ENCODE results near the gene HS3ST6.
"Not testable (repeated sequence)": the region's sequence is repeated elsewhere in the genome, so short reads cannot be mapped to it uniquely, and the experiment has no call there.

HS3ST6 gene

DNA sequence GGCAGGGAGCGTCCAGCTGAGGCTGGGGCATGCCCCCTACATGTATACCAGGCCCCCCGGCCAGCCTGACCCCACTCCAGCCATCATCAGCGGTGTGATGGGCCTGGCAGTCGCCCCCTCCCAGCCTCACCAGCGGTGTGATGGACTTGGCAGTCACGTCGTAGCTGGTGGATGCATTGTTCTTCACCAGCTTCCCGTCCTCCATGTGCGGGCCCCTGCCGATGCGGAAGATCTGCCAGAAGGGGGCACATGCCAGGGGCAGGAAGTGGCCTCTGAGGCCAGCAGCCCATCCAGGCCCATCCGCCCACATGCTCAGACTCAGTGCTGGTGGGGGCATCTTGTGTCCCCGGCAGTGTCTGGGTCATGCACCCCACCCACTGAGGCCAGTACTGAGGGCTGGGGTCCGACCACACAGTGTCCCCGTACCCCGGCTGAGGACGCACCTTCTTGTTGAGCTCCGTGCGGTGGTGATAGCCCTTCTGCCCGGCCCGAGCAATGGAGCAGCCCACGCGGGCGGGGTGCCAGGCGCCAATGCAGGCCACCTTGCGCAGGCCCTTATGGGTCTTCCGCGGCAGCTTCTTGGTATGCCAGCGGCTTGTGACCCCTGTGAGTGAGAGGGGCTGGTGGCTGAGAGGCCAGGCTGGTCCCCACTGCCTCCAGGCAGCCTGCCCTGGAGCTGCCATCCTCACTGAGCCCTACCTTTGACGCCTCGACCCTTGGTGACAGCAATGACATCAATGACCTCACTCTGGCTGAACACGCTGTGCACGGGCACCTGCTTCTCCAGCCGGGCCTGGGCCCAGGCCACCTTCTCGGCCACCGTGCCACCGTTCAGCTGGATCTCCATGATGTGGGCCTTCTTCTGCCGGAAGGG is 28.5 kb upstream of the HS3ST6 start:
- DNase-seq (ENCODE audit: low spot score): no peak

DNA sequence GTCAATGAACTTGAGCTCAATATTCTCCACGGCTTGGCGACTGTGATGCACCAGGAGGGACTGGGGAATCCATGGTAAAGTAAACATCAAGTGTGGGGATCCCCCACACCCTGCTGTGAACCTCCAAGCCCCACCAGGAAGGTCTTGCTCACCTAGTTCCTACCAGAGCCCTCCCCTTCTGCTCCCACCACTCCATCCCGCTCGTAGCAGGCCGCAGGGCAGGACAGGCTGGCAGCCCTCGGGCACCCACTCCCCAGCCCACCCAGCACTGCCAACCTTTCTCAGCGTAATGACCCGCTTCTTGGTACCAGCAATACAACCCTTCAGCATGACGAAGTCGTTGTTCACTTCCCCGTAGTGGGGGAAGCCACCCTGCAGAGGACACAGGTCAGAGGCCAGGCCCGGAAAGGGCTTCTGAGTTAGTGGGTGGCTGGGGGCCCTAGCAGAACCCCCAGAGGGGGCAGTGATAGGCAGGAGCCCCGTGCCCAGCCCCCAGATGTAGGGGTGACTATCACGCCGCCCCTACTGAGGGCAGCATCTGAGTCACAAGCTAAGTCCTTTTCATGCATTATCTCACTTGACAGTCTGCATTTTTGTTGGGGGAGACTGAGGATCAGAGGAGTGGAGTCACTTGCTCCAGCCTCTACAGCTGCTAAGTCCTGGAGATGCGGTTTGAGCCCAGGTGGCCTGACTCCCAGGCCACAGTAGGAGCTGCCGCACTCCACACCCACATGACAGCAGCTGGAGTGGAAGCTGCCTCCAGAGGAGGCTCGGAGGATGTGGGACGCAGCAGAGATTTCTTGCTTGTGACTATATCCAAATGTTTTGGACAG is 27.6 kb upstream of the HS3ST6 start:
- DNase-seq (ENCODE audit: low spot score): no peak

DNA sequence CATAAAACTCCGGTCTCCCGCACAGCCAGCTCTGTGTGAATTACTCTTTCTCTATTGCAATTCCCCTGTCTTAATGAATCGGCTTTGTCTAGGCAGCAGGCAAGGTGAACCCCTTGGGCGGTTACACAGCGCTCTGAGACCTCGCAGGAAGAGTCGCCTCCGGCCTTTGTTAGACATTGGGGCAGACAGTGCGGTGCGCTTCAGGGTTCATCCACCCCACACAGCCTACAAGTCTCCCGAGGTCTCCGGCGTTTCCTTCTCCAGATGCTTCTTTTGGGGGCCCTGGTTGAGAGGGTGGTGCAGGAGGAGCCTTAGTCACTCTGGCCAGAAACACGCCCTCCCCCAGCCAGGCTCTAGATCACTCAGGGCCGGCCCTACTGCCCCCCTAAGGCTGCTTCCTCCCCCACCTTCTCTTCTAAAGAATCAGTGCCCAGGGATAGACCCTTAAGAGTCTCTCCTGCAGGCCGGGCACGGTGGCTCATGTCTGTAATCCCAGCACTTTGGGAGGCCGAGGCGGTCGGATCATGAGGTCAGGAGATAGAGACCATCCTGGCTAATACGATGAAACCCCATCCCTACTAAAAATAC is 26.5 kb upstream of the HS3ST6 start:
- no peak for DNase-seq (ENCODE audit: low spot score)

DNA sequence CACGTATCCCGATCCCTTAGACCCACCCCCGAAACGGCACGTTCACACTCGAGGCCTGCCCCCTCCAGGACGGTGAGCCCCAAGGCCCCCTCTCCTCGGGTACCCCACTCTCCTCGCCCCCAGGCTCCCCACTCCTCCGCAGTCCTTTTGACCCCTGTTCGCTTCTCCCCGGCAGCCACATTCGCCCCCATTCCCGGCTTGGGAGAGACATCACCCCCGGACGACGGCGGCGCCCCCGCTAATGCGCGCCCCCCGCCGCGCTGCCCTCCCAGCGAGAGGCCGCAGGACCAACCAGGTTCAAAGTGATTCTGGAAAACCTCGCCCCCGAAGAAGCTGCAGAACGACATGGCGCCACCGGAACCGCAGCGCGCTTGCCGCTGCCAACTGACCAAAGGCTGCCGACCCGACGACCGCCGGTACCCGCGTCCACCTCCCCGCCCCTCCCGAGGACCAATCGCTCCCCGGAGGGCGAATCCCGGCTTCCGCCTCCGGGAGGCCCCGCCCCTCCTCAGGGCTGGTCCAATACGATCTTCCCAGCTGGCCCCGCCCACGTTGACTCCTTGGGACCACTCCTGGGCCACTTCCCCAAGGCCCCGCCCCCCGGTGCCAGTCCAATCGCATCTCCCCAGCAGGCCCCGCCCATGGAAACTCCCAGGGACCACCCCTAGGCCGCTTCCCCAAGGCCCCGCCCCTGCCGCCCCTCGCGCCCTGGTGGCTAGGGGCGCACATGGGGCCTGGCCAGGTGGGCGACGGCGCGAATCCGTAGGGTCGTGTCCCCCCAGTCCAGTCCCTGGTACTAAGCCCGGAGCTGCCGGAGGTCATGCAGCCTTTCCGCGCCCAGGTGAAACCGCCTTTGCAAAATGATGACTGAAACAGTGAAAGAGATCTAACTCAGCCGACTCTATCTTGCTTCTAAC is 24.9 kb upstream of the HS3ST6 start, which contains the start of gene MSRB1:
Gene MSRB1 (minus strand): TSS at position 390 of the 917 bp plus-strand sequence. CDS start 43 bp downstream, at position 347.
- peak; percentile 99 for DNase-seq (ENCODE audit: low spot score)

DNA sequence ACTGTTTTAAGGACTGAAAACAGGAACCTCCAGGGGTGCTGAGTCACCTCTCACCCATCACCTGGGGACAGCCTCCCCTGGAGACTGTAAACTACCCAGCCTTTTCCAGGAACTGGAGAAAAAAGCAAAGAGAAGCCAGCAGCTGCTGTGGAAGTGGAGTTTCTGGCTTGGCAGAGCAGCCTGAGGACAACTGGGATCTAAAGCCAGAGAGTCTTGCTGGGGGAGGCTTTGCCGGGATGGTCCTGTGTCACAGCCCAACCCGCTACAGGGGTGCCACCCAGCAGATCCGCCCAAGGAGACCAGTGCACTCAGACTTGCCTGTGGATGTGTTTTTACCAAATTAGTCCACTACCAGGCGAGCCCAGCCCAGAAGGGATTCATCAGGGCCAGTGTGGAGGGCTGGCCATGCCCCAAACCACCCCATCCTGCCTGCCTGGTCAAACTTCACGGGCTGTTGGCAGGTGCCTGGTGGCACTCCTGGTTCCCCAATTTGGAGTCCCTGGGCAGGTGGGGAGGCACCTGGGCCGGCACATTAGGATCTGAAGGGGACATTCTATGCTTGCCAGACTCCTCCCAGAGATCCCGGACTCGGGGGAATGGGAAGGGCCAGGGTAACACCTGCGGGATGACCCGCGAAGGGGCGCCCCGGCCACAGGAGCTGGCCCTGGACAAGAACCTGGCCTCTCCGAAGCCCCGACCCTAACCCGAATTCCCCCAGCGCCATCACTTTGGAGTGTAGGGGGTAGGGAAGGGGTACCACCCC is 24.0 kb upstream of the HS3ST6 start:
- no peak for DNase-seq (ENCODE audit: low spot score)

DNA sequence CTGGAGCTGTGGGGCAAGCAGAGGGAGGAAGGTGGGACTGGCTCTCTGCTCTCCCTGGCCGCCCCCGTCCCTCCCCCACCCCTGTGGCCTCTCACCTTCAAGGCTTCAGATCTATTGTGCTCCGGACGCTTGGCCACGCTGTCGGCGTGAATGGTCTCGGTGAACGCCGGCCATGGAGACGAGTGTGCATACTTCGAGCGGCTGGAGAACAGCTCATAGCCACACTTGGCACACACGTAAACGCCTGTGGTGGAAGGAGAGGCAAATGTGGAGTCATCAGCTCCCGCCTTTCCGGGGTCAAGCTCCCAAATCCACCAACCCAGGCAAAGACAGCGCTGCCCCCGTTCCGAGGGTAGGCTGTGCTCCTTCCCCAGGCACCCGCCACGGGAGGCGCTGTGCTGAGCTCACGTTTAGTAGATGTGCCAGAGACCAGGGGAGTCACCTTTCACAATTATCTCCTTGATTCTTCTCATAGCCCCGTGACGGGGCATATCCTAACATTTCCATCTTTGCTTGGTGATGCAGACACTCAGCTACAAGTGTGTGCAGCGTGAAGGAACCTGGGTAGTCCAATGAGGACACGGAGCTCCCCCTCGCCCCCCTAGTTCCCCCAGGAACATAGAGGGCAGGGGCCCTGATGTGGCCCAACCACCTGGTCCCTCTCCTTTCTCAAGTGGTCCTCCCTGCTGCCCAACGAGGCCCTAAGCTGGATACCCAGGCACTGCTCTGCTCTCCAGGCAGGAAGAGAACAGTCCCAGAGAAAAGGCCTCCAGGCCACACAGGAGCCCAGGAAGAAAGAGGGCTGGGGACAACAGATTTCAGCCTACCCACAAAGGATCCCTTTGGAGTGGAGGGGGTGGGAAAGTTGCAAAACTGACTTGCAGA is 23.2 kb upstream of the HS3ST6 start:
- DNase-seq (ENCODE audit: low spot score): no peak

DNA sequence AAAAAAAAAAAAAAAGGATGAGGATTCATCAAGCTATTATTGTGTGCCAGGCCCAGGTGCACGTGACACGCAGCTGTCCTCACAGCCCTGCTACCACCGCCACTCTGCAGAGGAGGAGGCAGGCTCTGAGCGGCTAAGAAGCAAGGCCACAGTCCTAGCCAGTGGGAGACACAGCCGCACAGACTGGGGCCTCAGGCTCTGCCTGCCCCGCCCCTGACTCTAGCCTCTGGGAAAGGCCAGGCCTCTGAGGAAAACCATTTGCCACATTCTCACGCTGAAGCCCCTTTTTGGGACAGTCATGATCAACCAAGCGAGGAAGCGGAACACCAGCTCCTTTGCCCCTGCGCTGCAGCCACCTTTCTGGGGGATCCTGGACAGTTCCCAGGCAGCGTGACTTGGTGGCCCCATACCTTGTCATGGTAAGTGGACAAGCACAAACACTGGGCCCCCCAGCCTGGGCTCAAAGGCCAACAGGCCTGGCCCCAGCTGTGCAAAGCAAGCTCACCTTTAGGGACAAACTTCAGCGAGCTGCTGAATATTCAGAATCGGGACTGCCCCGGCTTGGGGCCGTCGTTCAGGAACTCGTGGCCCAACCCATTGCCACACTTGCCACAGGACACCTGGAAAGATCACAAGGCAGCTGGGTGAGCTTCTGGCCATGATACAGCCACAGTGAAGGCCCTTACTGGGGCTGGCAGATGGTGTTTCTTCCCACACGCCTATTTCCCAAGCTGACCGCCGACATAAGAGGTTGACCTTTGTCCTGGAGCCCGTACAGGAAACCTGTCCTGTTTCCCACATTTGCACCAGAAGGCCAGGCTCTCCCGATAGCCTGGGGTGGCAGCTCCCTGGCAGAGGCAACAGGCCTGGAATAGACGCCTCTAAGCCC is 22.3 kb upstream of the HS3ST6 start:
- DNase-seq (ENCODE audit: low spot score): no peak

DNA sequence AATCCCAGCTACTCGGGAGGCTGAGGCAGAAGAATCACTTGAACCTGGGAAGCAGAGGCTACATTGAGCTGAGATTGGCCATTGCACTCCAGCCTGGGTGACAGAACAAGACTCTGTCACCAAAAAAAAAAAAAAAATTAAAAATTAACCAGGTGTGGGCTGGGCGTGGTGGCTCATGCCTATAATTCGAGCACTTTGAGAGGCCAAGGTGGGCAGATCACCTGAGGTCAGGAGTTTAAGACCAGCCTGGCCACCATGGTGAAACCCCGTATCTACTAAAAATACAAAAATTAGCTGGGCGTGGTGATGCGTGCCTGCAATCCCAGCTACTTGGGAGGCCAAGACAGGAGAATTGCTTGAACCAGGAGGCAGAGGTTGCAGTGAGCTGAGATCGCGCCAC is 21.6 kb upstream of the HS3ST6 start:
- DNase-seq (ENCODE audit: low spot score): not testable (repeated sequence)

DNA sequence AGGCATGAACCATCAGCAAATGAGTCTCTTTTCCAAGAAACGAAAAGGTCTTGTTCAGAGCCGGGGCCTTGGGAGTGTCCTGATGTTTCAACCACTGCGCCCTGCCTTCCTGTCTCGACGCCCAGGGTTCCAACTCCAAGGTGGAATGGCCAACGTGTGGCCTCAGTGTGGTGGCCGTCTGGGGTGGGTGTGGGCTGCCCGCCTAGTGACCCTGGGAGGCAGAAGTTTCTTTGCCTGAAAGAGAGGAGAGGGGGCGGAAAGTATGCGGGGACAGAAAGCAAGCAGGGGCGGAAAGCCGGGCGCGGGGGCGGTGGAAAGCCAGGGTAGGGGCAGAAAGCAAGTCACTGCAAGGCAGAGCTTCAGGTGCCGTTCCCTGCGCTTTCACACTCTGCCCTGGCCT is 20.7 kb upstream of the HS3ST6 start:
- DNase-seq (ENCODE audit: low spot score): no peak

DNA sequence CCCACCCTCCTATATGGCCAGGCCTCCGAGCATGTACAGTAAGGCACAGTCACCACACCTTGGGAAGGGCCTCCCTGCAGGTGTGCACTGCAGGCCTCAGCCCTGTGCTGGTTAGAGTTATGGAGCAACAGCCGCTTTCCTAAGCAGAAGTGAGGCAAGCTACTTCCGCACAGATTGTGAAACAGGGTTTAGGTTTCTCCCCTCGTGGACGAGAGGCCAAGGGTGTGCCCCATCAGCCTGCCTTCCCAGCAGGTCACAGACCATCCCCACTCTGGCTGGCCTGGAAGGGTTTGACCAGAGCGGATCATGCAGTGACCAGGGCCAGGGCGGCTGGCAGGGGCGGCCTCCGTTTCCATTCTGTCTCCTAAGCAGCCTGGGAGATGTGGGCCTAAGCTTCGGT is 20.1 kb upstream of the HS3ST6 start:
- DNase-seq (ENCODE audit: low spot score): no peak

DNA sequence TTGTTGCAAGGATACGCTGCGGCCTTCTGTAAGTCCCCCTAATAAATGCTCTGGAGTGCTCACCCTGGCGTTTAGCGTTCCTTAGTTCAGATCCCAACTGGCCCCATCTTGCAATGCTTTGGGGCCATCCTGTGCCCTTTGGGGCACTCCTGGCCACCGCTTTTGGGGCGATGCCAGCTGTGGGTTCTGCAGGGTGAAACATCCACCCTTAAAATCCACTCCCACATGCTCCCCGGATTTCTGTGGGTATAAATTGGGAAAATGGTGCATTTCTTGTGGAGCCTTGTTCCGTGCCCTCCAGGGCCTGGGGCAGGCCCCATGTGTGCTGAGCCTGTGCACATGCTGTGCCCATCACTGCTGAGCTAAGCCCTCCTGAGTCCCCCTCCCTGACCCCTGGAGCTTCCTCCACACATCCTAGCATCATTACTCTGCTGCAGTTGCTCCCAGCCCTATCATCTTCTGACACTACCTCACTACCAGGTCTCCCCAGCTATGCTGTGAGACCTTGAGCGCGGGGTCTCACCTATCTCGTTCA is 18.8 kb upstream of the HS3ST6 start:
- DNase-seq (ENCODE audit: low spot score): no peak

DNA sequence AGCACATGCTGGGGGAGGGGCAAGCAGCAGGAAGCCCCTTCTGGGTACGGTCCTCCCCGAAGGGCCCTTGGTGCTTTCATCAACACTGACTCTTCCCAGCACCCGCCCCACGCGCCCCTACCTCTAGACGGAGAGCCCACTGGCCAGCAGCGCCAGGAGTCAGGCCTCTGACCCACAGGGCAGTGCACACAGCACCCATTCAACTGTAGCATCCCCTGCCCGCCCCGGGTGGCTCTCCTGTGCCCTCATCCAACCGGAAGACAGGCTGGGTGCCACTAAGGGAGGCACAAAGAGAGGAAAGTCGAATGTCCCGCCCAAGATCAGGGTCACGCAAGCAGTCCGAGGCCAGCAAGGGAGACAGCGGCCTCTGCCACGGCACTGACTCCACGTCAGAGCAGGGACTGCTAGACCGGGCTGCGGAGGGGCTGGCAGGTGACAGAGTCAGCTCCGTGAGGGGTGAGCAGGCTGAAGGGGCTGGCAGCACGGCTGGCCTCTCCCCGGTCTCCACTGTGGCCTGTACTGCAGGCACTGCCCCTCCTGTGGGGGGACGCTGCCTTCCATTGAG is 15.0 kb upstream of the HS3ST6 start:
- DNase-seq (ENCODE audit: low spot score): no peak

DNA sequence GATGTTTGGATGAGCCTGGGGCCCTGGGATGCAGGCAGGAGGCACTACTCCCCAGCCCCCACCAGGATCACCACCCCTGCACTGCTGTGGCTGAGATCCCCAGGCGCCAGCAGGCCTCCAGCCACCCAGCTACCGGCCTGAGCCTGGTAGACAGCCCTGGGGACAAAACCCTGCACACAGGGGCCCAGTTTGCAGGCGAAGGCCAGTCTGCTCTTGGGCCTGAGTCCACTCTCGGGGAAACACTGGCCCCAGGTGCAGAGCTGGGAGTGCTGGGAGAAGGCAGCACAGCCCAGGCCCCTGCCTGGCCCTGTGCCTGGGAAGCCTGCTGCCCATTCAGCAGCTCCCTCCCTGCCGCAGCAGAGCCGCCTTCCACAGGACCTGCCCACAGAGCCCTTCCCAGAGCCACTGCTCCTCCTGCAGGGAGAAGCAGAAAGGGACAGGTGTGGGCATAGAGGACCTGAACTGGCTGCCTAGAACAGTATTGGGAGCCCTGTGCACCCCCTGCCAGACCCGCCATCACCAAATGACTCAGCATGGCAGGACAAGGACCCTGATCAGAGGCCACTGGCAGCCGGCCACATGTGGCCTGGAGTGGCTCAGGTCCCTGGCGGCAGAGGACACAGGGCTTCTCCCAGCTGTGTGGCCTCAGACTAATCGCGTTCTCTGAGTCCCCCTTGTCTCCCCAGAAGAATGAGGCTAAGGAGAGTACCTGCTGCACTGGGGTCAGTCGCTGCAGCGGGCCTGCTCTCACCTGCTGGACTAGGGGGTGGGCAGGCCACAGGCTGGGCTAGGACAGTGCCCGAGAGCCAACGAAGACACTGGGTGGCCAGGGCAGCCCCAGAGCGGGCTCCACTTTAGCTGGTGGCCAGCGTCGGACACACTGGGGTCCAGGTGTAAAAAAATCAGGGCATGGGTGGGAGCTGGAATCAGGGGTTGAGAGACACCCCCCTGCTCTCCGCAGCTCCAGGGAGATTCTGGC is 14.1 kb upstream of the HS3ST6 start:
- DNase-seq (ENCODE audit: low spot score): peak; percentile 73

DNA sequence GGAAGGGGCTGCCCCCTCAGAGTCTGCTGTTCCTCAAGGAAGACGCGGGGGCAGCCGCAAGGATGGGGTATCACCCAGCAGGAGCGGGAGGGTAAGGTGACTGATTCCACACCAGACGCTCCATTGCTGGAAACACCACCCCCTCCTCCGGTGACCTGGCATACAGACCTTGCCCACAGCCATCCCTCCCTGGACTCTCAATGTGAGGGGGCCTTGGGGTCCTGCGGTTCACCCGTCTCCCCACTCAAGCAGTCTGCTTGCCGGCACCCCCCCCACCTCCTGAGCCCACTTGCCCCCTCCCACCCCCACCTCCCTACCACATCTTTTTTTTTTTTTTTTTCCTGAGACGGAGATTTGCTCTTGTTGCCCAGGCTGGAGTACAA is 12.1 kb upstream of the HS3ST6 start:
- DNase-seq (ENCODE audit: low spot score): no peak

DNA sequence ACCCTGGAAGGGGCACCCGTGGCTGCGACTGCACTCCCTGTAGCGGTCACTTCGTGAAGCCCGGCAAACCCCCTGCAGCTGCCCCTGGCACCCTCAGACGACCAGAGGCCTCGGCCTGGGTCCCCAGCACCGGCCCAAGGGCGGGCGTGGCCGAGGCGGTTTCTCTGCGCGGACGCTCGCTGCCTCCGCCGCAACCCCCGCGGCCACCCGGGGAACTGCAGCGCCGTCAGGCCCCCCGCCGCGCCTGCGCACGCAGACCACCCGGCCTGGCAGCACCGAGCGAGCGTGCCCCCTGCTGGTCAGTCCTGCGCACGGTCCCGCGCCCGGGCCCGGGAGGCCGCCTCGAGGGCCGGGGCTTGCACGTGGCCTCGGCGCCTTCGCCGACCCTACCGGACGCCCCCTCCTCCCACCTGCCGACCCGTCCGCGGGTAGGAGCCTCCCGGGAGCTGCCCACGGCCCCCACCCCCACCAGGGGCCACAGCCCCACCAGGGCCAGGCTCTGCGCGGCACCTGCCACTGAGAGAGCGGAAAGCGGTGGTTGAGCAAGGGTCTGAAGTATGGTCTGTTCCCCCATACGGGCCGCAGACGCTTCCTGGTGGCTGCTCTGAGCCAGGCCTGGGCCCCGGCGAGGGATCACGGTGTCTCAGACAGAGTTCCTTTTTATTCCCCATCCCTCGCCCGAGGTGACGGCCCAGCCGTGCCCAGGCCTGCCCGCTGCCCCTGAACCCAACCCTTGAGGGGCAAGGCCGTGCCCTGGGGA is 11.5 kb upstream of the HS3ST6 start:
- DNase-seq (ENCODE audit: low spot score): peak; percentile 96

DNA sequence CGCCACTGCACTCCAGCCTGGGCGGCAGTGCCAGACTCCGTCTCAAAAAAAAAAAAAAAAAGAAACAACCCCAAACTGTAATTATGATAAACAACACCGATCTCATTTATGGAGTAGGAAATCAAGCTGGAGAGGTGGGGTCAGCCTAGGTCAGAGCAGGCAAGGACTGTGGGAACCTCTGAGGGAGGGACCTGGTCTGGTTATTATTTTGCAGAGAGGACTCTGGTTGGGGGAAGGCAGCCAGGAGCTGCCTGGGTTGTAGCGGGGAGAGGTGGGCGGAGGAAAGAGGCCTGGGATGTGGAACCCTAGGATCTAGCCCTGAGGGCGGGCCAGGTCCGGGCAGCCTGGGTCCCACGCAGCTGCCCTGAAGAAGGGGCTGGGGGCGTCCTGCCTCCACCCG is 10.9 kb upstream of the HS3ST6 start:
- DNase-seq (ENCODE audit: low spot score): peak; percentile 66

Data from iPS-NIHi11 (cell line).